ENCODE measurements around the gene CD247.

- TF ChIP-seq, protein P1, sequence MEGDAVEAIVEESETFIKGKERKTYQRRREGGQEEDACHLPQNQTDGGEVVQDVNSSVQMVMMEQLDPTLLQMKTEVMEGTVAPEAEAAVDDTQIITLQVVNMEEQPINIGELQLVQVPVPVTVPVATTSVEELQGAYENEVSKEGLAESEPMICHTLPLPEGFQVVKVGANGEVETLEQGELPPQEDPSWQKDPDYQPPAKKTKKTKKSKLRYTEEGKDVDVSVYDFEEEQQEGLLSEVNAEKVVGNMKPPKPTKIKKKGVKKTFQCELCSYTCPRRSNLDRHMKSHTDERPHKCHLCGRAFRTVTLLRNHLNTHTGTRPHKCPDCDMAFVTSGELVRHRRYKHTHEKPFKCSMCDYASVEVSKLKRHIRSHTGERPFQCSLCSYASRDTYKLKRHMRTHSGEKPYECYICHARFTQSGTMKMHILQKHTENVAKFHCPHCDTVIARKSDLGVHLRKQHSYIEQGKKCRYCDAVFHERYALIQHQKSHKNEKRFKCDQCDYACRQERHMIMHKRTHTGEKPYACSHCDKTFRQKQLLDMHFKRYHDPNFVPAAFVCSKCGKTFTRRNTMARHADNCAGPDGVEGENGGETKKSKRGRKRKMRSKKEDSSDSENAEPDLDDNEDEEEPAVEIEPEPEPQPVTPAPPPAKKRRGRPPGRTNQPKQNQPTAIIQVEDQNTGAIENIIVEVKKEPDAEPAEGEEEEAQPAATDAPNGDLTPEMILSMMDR (IDR thresholded peaks at IDR 0.05; ENCODE audit: low read length) = no peak
- TF ChIP-seq EZH2 (optimal IDR thresholded peaks at IDR 0.05; ENCODE audit: low read depth, low read length) = no peak
- TF ChIP-seq EZH2phosphoT487 (IDR thresholded peaks at IDR 0.05; ENCODE audit: low read length) = no peak
Observed at GRCh38 chr1:167454304-167454893, 63.9 kb downstream of the CD247 start.
